ENCODE measurements around the gene HK1. TPM values are rescaled to one million over a fixed set of nuclear protein-coding genes. Genes with fewer than 3 reads are reported as not detected.

Gene HK1
- total RNA-seq (2021) (128 and 140 TPM in 2 replicates), Bru-seq, nascent RNA (percentile 75 among the genes with signal in this experiment), BruChase-seq, experiment 1, labeled RNA remaining after a 2-hour chase (percentile 71 among the genes with signal in this experiment), BruChase-seq, experiment 2, labeled RNA remaining after a 6-hour chase (percentile 84 among the genes with signal in this experiment)
- long read RNA-seq, transcript HK1-202 (18 exons, 3,605 nt), result major isoform, 189 of 267 reads
- long read RNA-seq, partial matches to known transcripts, result 24 of 267 reads
- long read RNA-seq, other reads (novel, unspliced or antisense), result 54 of 267 reads

- Histone ChIP-seq H3K27ac (no peak within 1 kb of the TSS), H3F3A (ENCODE audit: insufficient read depth, low read depth) (no peaks in the 10 kb centered on the region), H3K36me3 (ENCODE audit: low read depth) (no peaks in the 10 kb centered on the region), H3K4me3 (no peak within 1 kb of the TSS), H4K20me1 (ENCODE audit: insufficient read depth) (no peaks in the 10 kb centered on the region), H3K9me2 (ENCODE audit: insufficient read depth) (no peaks in the 10 kb centered on the region), H3K27me3 (ENCODE audit: insufficient read depth, low read depth) (no peaks in the 10 kb centered on the region), H3K79me2 (ENCODE audit: low read depth) (no peaks in the 10 kb centered on the region), H2AFZ (no peak within 1 kb of the TSS), H3K9me3 (ENCODE audit: insufficient read depth, low read depth) (0 out of 2 replicates have a peak, but pooled peaks cover 4% of the 10 kb centered on the region), H3K4me2 (no peak within 1 kb of the TSS), H3K4me1 (replicated peaks; ENCODE audit: insufficient read depth) (no peaks in the 10 kb centered on the region)
- no TSS peak for BruUV-seq (replicated peaks)
- intact Hi-C loops (cut with micrococcal nuclease; ENCODE audit: unreplicated experiment), result no loop called here
- POLR2A ChIA-PET (ENCODE audit: unreplicated experiment), result interaction anchor here (0.7 kb wide), 1 partner anchor 84 kb away, joined by 3 read pairs; no protein-coding TSS in a partner anchor
- no peak for TF ChIP-seq CTCF (conservative IDR thresholded peaks at IDR 0.05)
- TF ChIP-seq EZH2 (IDR thresholded peaks at IDR 0.05; ENCODE audit: low read depth), result no peak
- CTCF ChIA-PET, result interaction anchor here (1.4 kb wide), 1 partner anchor 11 kb away, joined by 8 read pairs; no protein-coding TSS in a partner anchor
- no peak for DNase-seq
These were observed at the start of gene HK1 for GRCh38 chr10:69278446-69278963. Gene HK1 (plus strand): TSS chr10:69278496.

GRCh38 chr10:69229616-69229916, 48.7 kb upstream of the HK1 start:
- CTCF ChIA-PET, result interaction anchor here (0.7 kb wide), 2 partner anchors 9 to 653 kb away, joined by 3 read pairs; partner anchors contain the start of gene HKDC1
- H4K20me1 ChIP-seq (ENCODE audit: insufficient read depth), result no peaks in the 10 kb centered on the region
- peak overlapping the region; percentile 96 for H3K27ac ChIP-seq
- DNase-seq, result no peak
- H3F3A ChIP-seq (ENCODE audit: insufficient read depth, low read depth), result peaks cover 38% of the 10 kb centered on the region
- H3K4me1 ChIP-seq (replicated peaks; ENCODE audit: insufficient read depth), result peaks cover 73% of the 10 kb centered on the region
- TF ChIP-seq CTCF (conservative IDR thresholded peaks at IDR 0.05), result no peak
- no peak for TF ChIP-seq EZH2 (IDR thresholded peaks at IDR 0.05; ENCODE audit: low read depth)
- H3K4me3 ChIP-seq, result no peak overlapping the region
- no peak overlapping the region for H2AFZ ChIP-seq
- peaks cover 54% of the 10 kb centered on the region for H3K79me2 ChIP-seq (ENCODE audit: low read depth)
- peak overlapping the region; percentile 76 for H3K4me2 ChIP-seq
- POLR2A ChIA-PET (ENCODE audit: unreplicated experiment), result interaction anchor here (0.6 kb wide), 1 partner anchor 224 kb away, joined by 3 read pairs; no protein-coding TSS in a partner anchor
- H3K36me3 ChIP-seq (ENCODE audit: low read depth), result 0 out of 2 replicates have a peak, but pooled peaks cover 4% of the 10 kb centered on the region
- H3K9me2 ChIP-seq (ENCODE audit: insufficient read depth), result no peaks in the 10 kb centered on the region
- no TSS peak for BruUV-seq (replicated peaks)
- intact Hi-C loops (cut with micrococcal nuclease; ENCODE audit: unreplicated experiment), result no loop called here
- no peaks in the 10 kb centered on the region for H3K27me3 ChIP-seq (ENCODE audit: insufficient read depth, low read depth)
- no peaks in the 10 kb centered on the region for H3K9me3 ChIP-seq (ENCODE audit: insufficient read depth, low read depth)

GRCh38 chr10:69230128-69230527, 48.2 kb upstream of the HK1 start:
- peak in 1 of 2 experiments; percentile 40 for DNase-seq
- Histone ChIP-seq H3K27ac (peak overlapping the region; percentile 96), H3K4me2 (peak overlapping the region; percentile 76), H3F3A (ENCODE audit: insufficient read depth, low read depth) (peaks cover 39% of the 10 kb centered on the region), H3K79me2 (ENCODE audit: low read depth) (peaks cover 60% of the 10 kb centered on the region), H3K4me3 (no peak overlapping the region), H3K27me3 (ENCODE audit: insufficient read depth, low read depth) (no peaks in the 10 kb centered on the region), H3K9me3 (ENCODE audit: insufficient read depth, low read depth) (no peaks in the 10 kb centered on the region), H3K36me3 (ENCODE audit: low read depth) (no peaks in the 10 kb centered on the region), H2AFZ (no peak overlapping the region), H3K9me2 (ENCODE audit: insufficient read depth) (no peaks in the 10 kb centered on the region), H4K20me1 (ENCODE audit: insufficient read depth) (no peaks in the 10 kb centered on the region), H3K4me1 (replicated peaks; ENCODE audit: insufficient read depth) (peaks cover 73% of the 10 kb centered on the region)
- BruUV-seq (replicated peaks), result no TSS peak
- no peak for TF ChIP-seq CTCF (conservative IDR thresholded peaks at IDR 0.05)
- TF ChIP-seq EZH2 (IDR thresholded peaks at IDR 0.05; ENCODE audit: low read depth), result no peak
- intact Hi-C loops (cut with micrococcal nuclease; ENCODE audit: unreplicated experiment), result loop anchor here (5.0 kb wide), 1 partner anchor 87 kb away; no protein-coding TSS in a partner anchor
- CTCF ChIA-PET, result interaction anchor here (0.7 kb wide), 1 partner anchor 653 kb away, joined by 3 read pairs; no protein-coding TSS in a partner anchor
- POLR2A ChIA-PET (ENCODE audit: unreplicated experiment), result no interaction called here
